ENCODE measurements around the gene HDAC9. TPM values are rescaled to one million over a fixed set of nuclear protein-coding genes. Genes with fewer than 3 reads are reported as not detected.

The HDAC9 gene
- total RNA-seq, 1 donor from 2014 or later, result 2.1 TPM

DNA sequence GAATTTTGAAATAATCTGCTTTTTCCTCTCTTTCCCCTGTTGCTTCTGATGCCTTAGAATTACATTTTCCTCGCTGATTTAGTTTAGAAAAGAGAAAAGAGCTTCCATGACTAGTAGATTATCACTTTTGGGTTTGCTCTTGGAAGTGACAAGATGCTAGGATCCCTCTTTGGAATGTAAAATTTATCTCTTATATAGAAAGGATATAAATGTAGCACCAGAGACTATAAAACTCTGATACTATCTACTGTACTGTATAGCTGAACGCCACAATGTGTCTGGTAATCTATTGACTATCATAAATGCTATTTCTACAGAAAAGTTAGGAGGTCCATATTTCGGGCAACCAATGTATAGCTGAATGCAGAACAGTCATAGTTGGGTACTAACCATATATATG lies 1.1 kb upstream of the HDAC9 start:
- ATAC-seq, result no peak

DNA sequence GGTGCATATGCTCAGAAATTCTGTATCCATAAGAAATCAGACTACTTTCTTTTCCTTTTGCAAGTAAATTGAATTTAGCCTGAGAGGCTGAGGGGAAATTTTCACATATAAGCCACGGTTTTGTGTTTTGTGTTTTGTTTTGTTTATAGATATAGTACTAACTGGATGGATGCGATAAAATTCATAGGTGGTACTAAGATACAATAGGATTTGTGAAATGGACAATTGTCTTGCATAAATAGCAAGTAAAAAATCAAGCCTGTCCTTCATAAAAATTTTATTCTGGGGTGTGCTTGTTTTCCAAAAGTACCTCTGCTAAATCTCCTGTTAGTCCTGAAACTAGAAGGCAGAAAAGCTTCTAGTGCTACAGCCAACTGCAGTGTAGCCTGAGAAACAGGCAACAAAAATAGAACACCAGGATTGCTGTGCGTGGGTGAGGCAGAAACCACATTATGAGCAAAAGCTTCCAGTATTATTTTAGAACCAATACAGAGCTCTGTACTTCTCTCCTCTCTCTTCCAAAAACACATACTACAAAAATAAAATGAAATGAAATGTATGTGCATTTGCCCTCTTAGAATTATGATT lies 634 bp upstream of the HDAC9 start:
- DNase-seq (ENCODE audit: low spot score) (no peak), ATAC-seq (no peak)

More for the DNA sequence above, 1.1 kb upstream of the HDAC9 start:
- DNase-seq (ENCODE audit: low spot score), result no peak

DNA sequence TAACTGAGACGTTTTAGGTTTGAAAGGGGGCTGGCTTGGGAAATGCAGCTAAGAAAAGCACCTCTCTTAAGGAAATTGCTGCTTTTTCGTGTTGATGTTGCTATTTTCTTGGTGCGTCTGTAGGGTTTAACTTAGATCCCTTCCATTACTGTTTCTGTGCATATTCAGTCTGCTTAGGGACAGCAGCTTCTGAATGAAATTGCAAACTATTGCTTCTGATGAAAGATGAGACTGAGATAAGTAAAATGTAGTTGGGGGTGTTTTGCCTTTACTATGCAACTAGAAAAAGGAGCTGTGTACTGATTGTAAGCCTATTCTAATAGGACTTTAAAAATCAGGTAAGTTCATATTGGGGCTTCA lies 772 bp downstream of the HDAC9 start:
- ATAC-seq (no peak), DNase-seq (ENCODE audit: low spot score) (no peak)

DNA sequence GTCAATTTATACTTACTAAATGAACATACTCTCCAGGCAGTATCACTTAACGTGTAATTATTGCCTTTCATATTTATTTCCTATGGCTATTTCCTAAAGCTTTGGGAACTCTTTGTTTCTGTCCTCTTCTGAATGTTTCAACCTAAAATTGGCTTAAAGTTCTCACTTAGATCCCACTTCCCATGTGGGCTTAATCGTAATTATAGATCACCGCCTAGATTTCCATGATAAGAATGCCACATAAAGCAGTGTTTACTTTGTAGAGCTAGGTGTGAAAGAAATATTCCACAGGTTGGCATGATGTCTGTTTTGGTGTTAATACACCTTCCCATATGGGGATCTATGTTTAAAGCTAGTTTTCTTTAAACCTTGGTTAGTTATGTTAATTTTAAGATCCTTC lies 1.5 kb downstream of the HDAC9 start:
- ATAC-seq, result no peak
- DNase-seq (ENCODE audit: low spot score), result no peak

DNA sequence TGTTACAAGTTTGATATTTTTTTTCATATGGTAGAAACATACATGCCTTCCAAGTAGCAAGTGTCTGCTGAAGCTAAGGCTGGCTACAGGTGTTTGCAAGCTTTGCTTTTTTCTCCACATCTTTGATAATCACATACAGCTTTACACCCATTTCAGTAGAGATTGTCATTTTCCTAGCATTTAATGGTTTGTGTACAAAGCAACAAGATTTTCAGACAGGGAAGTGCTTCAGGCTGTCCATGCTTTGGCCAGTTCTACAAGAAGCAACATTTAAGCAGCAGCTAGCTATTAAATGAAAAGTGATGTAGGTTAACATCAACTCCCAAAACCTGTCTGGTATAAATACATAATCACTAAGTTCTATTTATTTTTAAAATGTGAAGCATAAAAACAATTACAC lies 2.3 kb downstream of the HDAC9 start:
- ATAC-seq (no peak), DNase-seq (ENCODE audit: low spot score) (no peak)

DNA sequence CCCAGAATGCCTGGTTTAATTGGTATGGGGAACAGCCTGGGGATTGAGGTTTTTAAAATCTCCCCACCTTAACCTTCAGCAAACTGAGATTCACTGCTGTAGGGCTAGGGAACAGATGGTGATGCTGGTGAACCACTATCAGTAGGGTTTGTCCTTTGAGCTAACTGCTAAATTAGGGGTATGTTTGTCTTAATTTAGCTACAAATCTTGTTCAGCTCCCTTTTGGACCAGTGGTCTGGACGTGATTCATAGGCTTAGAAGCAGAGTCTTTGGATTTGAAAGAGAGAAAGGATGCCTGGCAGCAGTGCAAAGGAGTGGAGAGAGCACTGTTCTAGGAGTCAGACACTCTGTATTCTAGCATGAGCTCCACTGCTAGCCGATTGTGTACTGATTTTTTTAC lies 2.8 kb downstream of the HDAC9 start:
- no peak for ATAC-seq

DNA sequence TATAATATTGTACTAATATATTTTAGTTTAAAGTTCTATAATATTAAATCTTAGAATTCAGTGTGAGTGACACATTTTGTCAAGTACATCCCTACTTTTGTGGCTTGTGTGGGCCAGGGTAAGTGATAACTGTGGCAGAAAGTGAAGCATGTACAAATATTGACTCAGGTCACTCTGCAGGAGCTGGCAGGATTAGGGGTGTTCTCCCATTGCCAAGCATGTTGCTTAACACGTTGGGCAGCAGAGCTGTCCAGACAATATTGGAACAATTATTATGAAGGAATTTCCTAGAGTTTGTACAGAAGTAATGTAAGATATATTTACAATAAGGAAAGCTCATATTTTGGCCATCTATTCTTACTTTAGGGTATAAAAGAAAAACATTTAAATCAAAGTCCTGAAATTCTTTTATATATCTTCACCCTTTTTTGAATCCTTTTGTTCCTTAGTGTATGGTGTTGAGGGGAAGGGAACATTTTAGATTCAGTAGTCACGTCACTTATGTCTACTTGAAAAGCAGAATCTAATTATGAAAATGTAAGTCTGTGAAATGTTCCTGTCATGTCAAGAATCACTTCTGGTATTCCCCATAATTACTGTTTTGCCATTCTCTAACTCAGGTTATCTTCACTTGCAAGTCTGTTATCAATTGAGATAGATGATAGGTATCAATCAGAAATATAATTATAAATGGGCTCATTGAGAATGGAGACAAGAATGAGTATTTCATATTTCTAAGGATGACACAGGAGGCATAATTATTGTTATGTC lies 4.0 kb downstream of the HDAC9 start:
- DNase-seq (ENCODE audit: low spot score) (peak; percentile 75), ATAC-seq (peak; percentile 99)

More for the DNA sequence above, 2.8 kb downstream of the HDAC9 start:
- no peak for DNase-seq (ENCODE audit: low spot score)

DNA sequence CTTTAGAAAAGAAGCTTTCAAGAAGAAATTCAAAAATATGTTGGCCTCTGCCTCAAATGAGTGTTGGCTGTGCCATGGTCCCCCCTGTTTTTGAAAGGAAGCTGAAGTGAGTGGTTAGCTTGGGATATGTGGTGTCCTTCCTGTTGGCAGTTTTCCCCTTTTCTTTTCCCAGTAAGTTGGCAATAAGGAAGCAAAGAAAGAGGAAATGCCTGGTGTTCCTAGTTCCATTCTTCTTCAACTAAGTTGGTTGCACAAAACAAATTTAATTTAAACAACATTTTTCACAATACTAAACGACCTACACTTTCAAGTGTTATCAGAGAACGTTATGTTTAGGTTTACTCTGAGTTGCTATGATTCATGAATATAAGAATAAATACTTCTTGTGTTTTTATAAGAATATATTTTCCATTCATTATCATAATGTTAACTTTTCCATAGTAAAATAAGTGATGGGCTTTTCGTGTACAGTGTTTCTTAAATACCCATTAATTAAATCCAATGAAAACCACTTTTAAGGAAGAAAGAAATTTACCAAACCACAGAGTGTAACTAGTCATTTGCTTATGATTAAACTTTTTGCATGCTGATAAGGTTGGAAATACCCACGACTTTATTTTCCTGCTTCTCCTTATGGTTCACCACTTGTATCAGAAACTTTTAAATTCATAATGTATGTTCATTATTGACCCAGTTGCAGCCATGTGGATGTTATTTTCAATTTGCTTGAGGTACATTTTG lies 7.7 kb downstream of the HDAC9 start:
- ATAC-seq (no peak), DNase-seq (ENCODE audit: low spot score) (no peak)

DNA sequence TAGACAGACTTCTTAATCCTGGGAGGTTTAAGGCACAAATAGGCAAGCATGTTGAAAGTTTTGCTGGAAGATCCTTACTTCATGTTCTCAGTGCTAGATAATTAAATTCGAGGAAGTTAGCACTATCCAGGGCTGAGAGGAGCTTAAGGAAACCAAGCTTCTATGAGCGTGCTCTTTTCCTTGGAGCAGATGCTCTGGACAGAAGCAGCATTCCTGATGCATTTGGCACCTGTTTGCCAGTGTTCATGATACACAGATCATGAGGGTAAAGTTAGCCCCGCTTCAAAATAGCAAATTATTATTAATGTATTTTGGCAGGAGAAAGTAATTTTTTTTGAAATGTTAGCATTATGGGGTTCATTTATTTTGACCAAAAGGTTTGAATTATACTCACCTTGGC lies 9.4 kb downstream of the HDAC9 start:
- DNase-seq (ENCODE audit: low spot score) (no peak), ATAC-seq (no peak)

DNA sequence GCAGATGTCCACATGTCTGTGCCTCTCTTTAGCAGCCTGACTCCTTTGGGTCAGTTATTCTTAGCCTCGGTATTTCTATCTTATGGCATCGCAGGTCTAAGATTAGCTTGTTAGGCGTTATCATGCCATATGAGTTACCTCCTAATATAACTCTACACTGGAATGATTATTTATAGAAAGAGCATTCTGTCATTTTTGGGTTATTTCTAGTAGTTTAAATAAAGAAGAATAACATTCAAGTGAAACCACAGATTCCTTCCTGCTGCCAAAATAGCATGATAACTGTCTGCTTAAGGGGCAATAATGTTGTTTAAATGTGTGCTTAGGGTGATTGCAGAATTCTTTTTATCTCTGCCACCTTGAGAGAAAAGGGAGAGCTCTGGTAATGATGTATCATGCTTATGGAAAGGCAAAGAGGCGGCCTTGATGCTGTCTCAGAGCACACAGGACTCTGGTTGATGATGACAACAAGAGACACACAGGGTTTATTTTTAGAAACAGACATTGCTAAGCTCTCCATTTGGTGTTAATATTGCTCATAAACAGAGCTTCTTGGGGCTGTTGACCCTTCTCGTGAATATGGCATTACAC lies 10.4 kb downstream of the HDAC9 start:
- DNase-seq (ENCODE audit: low spot score), result no peak
- ATAC-seq, result no peak

DNA sequence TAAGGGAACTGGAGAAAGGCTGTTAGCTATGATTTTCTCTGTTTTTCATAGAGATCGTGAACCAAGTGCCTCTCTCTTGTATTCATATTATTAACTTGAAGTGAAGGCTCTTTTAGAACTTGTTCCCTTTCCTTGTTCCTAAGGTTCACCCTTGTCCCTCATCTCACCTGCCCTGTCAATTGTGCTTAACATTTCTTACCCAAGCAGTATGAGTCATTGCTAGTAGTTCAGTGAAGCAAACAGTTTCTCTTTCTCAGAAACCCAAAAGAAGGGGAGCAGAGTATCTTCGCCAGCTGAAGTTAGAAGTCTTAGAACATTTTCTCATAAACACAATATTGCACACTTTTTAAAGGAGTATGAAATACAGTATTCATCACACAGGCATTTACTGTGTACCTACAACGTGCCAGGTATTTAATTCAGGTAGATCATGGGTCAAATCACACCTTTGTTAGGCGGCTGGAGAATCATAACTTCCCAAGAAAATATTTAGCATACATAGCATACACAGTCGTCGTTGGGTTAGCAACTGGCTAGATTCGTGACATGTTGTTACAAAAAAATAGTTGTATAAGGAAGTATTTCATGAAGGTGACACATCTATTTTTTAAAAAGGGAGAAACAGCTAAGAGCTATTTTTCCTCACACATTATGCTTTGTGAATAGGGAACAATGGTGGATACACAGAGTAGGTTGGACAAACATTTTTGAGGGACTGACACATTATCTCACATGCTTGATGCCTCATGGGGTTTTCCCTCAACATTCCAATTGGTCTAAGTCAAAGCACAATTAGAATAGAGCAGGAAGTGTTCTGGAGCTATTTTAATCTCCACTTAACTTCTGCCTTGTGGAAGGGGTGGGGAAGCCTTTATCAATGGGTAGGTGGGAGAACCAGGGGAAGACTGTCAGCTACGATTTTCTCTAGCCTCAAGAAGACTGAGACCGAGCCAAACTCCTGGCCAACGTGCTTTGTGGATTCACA lies 13.2 kb downstream of the HDAC9 start:
- DNase-seq (ENCODE audit: low spot score) (no peak), ATAC-seq (no peak)

DNA sequence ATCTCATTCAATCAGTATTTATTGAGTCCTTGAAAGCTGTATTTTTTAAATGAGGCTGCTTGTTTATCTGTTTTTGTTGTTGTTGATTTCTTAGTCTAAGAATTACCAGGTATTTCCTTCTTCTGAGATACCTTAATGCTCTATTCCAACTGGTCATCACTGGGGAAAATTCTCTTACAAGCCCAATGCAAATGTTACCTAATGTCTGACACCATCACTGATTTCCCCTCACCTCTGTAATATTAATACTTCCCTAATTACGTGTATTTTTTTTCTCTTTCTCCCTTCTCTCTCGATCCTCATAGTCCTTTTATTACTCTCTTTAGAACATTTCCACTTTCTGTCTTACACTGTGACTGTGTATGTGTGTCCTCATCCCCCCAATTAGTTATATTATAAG lies 13.9 kb downstream of the HDAC9 start:
- DNase-seq (ENCODE audit: low spot score) (no peak), ATAC-seq (no peak)

DNA sequence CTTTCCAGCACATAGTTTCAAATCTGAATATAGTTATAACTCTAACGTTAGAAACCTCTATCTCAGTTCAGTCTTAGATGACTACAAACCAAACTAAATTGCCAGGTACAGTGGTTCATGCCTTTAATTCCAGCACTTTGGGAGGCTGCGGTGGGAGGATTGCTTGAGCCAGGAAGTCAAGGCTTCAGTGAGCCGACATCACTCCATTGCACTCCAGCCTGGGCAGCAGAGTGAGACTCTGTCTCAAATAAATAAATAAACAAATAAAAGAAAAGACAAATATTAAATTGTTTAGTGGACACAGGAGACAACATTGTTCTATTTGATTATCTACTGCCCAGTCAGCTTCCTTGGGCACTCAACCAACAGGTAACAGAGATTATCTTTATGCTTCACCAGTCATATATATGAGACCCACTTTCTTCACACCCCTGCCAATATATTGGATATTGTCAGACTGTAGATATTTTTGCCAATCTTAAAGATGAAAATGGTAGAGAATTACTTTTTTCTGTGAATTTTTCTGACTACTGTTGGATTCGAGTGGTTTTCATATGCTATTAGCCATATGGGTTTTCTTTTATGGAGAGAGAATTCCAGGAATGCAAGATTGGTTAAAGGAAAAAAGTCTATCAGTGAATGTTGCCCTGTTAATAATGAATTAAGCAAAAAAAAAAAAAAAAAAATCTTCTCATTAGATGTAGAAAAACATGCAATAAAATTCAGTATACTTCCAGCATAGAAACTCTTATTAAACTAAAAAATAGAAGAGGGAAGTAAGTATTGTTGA lies 16.0 kb downstream of the HDAC9 start:
- ATAC-seq (no peak), DNase-seq (ENCODE audit: low spot score) (no peak)

DNA sequence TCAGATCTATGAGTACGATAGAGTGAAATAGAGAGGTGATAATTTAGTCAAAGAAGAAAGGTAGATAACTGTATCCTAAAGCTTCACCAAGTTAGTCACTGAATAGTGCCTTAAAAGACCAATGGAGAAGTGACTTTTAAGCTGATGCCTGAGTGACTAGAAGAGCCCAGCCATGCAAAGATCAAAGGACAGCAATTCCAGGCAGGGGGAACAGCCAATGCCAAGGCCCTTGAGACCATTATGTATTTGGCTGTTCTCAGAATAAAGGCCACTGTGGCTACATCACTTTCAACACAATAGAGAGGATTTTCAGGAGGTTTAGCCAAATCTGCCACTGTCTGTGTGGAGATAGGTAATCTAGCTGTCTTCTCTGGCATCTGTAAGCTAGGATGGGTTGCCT lies 17.8 kb downstream of the HDAC9 start:
- DNase-seq (ENCODE audit: low spot score) (no peak), ATAC-seq (no peak)

DNA sequence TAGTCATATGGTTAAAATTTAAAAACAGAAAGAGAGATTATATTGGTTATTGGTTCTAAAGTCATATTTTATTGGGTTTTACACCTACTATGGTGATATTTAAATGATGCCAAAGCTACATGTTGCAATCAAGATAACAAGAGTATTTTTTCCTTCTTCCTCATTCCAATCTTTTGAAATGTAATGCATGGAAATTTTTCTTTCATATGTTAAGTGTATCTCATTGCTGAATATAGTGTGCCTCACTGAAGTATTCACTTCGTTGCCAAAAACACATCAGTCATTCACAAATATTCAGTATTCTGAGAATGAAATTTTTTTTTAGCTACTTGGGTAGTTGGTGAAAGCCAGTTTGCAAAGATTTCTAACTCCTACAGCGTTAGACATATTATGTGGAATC lies 19.5 kb downstream of the HDAC9 start:
- ATAC-seq (no peak), DNase-seq (ENCODE audit: low spot score) (no peak)

DNA sequence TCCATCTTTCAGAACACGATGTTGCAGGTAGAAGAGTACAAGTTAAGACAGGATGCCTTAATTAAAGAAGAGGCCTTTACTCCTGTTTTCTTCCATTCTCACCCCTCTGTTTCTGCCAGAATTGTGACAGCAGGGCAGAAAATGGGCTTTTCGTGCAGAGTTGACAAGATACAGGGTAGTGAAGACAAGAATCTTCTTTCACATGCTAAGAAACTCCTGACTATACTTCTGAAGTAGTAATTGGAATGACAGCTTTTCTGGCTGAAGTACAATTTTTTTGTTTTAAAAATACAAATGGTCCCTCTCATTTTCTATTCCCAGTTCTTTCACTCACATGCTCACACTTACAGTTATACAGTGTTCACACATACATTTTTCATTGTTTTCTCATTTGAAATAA lies 22.1 kb downstream of the HDAC9 start:
- DNase-seq (ENCODE audit: low spot score) (no peak), ATAC-seq (no peak)

DNA sequence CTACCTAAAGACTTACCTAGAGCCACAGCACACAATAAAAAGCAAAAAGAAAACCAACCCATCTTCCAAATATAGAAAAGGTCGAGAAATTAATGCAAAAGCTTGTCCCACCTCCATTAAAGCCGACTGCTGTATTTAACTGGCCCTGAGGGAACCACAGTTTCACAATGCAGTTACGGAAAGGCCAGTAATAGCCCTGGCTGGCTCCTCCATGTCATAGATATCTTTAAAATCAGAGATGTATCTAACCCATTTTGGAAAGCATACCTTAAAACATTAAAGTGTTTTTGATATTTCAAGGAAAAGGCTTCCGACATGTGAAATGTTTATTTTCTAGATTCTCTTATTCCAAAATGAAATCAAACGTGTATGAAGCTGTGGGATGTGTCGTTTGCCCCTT lies 23.0 kb downstream of the HDAC9 start:
- ATAC-seq, result no peak

DNA sequence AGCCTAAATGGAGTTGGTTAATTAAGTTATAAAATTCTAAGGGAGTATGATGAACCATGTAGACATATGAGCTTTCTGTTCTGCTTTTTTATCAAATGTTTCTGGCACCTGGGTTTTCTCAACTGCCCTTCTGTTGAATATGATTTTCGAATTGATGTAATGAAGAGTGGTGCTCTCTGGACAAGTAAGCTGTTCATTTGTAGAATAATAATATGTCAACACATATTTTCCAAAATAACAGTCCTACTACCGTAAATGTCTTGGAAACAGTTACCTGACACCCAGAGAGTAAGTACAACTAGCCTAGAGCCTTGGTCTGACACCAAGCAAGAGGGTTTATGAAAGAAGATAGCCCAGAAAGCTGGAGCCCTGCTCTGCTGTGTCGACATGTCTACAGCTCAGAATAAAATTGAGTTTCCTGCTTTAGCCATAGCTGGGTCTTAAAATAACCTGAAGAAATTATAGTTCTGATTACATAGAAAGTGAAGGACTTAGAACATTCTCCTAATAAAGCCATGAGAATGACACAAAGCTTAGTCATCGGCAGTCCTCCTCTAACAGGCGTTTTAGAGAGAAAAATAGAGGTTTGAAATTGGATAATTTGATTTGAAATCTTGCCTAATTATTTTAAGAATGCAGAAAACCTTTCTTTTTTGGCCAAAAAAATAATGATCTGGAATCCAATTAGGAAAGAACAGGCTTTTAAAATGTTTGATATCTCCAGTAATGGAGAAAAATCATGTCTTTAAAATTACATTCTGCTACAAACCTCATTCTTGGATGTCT lies 25.1 kb downstream of the HDAC9 start:
- DNase-seq (ENCODE audit: low spot score), result no peak

More for the DNA sequence above, 23.0 kb downstream of the HDAC9 start:
- no peak for DNase-seq (ENCODE audit: low spot score)

DNA sequence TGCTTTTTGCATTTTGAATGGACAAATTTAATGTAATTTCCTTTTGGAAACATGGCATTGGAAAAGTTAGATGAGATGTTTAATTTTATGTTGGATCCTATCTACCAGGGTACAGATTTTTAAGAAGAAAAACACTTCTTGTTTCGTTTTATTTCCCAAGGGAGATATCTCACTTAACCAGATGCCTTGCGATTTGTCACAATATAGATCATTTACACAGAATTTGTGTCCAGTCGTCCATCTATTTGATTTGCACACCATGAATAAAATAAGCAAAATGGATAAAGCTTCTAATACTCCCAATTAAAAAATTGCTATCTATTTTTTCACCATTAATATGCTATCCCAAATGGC lies 25.7 kb downstream of the HDAC9 start:
- DNase-seq (ENCODE audit: low spot score), result no peak
- no peak for ATAC-seq

More for the DNA sequence above, 25.1 kb downstream of the HDAC9 start:
- ATAC-seq, result no peak

All from left lobe of liver (tissue), 2 donors.